ENCODE data around the gene SP1. TPM values are rescaled to one million over a fixed set of nuclear protein-coding genes. Genes with fewer than 3 reads are reported as not detected.

Gene SP1
- total and polyA plus RNA-seq, 8 donors = 8.4 to 48.4 (median 30.6) TPM

- no peak overlapping the region for H3K27ac ChIP-seq
- no peak for DNase-seq
- no peaks in the 10 kb centered on the region for H3K9me3 ChIP-seq
- no peak for ATAC-seq
- no peak for FAIRE-seq
- WGBS, 2 donors = 77 to 87% methylated on average over 9 of the region's 9 CpGs
- H3K4me3 ChIP-seq = no peak overlapping the region
- TF ChIP-seq CTCF (IDR thresholded peaks at IDR 0.05) = no peak
- no peaks in the 10 kb centered on the region for H3K4me1 ChIP-seq
- H3K36me3 ChIP-seq = no peaks in the 10 kb centered on the region
- no peaks in the 10 kb centered on the region for H3K27me3 ChIP-seq
- intact Hi-C loops (cut with DNase I) = no loop called here
Observed at GRCh38 chr12:53340398-53340797, 39.6 kb upstream of the SP1 start.

- Histone ChIP-seq H3K27ac (no peak overlapping the region), H3K4me3 (no peak overlapping the region), H3K36me3 (no peaks in the 10 kb centered on the region), H3K9me3 (no peaks in the 10 kb centered on the region), H3K27me3 (no peaks in the 10 kb centered on the region), H3K4me1 (no peaks in the 10 kb centered on the region)
- WGBS, 2 donors = 59 to 65% methylated on average over 3 of the region's 3 CpGs
- intact Hi-C loops (cut with DNase I) = no loop called here
- DNase-seq (no peak), ATAC-seq (no peak), FAIRE-seq (no peak)
- no peak for TF ChIP-seq CTCF (IDR thresholded peaks at IDR 0.05)
Observed at GRCh38 chr12:53343449-53343848, 36.5 kb upstream of the SP1 start.

- DNase-seq = no peak
- 94 to 98% methylated on average over 4 of the region's 4 CpGs for WGBS, 2 donors
- ATAC-seq = no peak
- TF ChIP-seq CTCF (IDR thresholded peaks at IDR 0.05) = no peak
- Histone ChIP-seq H3K9me3 (no peaks in the 10 kb centered on the region), H3K4me1 (no peaks in the 10 kb centered on the region), H3K36me3 (no peaks in the 10 kb centered on the region), H3K4me3 (no peak overlapping the region), H3K27ac (no peak overlapping the region), H3K27me3 (no peaks in the 10 kb centered on the region)
- intact Hi-C loops (cut with DNase I) = no loop called here
- no peak for FAIRE-seq
Observed at GRCh38 chr12:53343969-53344368, 36.0 kb upstream of the SP1 start.

- intact Hi-C loops (cut with DNase I) = no loop called here
- WGBS, 2 donors = 7 to 19% methylated on average over 7 to 19 of the region's 19 CpGs
- TF ChIP-seq CTCF (IDR thresholded peaks at IDR 0.05) = no peak
- peak in 1 of 6 donors; percentile 57 for DNase-seq
- H3K9me3 ChIP-seq = no peaks in the 10 kb centered on the region
- no peaks in the 10 kb centered on the region for H3K27me3 ChIP-seq
- H3K4me3 ChIP-seq = peak overlapping the region; percentile 48 to 66 (median 58)
- FAIRE-seq = no peak
- no peak for ATAC-seq
- H3K36me3 ChIP-seq = no peaks in the 10 kb centered on the region
- H3K4me1 ChIP-seq = no peaks in the 10 kb centered on the region
- no peak overlapping the region for H3K27ac ChIP-seq
Observed at GRCh38 chr12:53344487-53344823, 35.5 kb upstream of the SP1 start.

GRCh38 chr12:53344824-53345485 is 35.0 kb upstream of the SP1 start:
- peak; percentile 85 to 96 (median 96) for ATAC-seq
- peak overlapping the region in 2 of 4 donors; percentile 25 to 28 for H3K27ac ChIP-seq
- WGBS, 2 donors = 1% methylated on average over 32 to 50 of the region's 50 CpGs

More at GRCh38 chr12:53344824-53345485, 35.0 kb upstream of the SP1 start:
- TF ChIP-seq CTCF (IDR thresholded peaks at IDR 0.05) = peak; percentile 8 to 47 (median 36)
- Histone ChIP-seq H3K9me3 (no peaks in the 10 kb centered on the region), H3K4me1 (no peaks in the 10 kb centered on the region), H3K36me3 (no peaks in the 10 kb centered on the region), H3K27me3 (no peaks in the 10 kb centered on the region), H3K4me3 (peak overlapping the region; percentile 48 to 66 (median 58))
- intact Hi-C loops (cut with DNase I) = loop anchor here in 1 of 3 donors (5.0 kb wide), 1 partner anchor 162 kb away; the partner anchor contains the start of gene NPFF
- peak; percentile 62 to 87 (median 74) for DNase-seq
- FAIRE-seq = no peak

All from pancreas (tissue), 10 donors.